ENCODE results near the gene PLOD1.
"Not testable (repeated sequence)": the region's sequence is repeated elsewhere in the genome, so short reads cannot be mapped to it uniquely, and the experiment has no call there.

The PLOD1 gene

DNA sequence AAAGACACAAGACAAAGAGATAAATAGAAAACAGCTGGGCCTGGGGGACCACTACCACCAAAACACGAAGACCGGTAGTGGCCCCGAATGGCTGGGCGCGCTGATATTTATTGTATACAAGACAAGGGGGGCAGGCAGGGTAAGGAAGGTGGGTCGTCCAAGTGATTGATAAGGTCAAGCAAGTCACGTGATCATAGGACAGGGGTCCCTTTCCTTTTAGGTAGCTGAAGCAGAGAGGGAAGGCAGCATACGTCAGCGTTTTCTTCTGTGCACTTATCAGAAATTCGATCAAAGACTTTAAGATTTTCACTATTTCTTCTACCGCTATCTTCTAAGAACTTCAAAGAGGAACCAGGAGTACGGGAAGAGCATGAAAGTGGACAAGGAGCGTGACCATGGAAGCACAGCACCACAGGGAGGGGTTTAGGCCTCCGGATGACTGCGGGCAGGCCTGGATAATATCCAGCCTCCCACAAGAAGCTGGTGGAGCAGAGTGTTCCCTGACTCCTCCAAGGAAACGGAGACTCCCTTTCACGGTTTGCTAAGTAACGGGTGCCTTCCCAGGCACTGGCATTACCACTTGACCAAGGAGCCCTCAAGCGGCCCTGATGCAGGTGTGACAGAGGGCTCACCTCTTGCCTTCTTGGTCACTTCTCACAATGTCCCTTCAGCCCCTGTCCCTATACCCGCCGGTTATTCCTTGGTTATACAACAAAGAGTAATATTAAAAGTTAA lies 21.9 kb upstream of the PLOD1 start:
- not testable (repeated sequence) for DNase-seq

DNA sequence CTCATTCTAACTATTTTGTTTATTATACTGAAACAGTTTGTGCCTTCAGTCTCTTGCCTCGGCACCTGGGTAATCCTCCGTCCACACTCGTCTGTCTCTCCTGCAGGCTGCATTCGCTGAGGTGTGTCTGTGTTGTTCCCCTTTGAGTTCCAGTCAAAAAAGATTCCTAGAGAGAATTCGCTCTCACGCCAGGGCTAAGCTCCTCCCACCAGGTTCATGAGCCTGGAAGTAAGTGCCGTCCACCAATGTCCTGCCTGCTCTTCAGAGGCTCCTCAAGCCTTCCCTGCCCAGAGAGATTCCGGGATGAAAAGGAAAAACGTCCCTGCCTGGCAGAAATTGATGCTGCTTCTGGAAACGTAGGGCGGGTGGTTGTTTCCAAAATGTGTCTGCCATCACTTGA lies 21.2 kb upstream of the PLOD1 start:
- no peak for DNase-seq

DNA sequence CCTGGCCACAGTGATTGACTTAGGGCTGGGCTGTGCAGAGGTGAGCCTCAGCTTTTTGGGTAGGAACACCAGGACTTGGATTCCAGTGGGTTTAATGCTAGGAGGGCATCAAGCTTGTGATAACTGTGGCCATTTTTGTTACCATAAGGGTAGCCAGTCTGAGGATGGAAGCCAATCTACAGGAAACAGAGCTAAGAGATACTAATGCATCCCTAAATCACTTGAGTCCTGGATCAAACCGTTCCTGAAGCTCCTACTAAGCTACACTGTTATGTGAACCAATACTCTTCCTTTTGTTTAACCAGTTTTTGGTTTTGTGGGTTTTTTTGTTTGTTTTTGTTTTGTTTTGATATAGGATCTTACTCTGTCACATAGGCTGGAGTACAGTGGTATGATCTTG lies 20.5 kb upstream of the PLOD1 start:
- DNase-seq, result no peak

DNA sequence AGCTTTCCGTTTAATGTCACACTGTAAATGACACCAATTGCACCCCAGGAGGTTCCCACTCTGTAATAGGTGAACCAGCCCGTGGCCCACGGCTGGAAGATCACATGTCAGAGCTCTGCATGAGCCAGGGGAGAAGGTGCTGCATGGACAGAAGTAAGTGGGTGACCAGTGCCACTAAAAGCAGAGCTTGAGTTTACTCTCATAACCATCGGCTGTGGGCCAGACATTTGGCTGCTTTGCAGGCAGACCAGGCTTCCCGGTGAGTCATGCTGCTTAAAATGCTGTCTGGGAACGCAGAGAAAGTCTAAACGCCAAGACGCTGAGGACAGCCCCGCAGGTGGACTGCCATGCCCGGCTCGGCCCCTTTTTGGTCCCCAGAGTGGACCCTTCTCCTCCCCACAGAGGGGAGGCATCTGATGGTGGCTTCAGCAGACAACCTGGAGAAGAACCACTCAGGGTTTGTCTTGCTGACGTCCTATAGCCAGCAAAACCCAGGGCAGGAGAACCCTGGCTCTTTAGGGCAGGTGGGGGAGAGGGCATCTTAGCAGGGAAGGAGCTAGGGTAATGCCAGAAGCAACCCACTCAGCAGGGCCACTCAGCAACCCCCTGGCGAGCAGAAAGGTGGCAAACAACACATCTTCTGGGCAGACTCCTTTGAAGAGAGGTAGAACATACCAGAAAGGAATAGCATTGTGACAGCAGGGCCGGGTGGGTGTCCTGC lies 15.6 kb upstream of the PLOD1 start:
- no peak for DNase-seq

DNA sequence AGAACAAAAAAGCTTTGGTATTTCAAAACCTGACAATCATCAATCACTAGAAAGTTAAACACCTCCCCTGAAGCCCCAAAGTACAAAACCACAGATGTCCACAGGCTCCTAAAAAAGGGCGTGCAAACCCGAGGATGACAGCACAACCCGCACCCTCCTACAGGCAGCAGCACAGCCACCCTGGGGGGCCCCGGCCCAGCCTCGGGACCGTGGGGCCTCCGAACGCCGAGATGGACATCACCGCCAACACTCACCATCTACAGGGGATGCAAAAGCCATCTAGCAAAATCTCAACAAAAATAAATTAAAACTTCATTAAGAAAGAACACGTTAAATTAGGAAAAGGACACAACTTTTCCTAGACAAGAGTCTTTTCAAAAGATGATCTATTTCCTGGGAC lies 14.9 kb upstream of the PLOD1 start:
- DNase-seq, result no peak

DNA sequence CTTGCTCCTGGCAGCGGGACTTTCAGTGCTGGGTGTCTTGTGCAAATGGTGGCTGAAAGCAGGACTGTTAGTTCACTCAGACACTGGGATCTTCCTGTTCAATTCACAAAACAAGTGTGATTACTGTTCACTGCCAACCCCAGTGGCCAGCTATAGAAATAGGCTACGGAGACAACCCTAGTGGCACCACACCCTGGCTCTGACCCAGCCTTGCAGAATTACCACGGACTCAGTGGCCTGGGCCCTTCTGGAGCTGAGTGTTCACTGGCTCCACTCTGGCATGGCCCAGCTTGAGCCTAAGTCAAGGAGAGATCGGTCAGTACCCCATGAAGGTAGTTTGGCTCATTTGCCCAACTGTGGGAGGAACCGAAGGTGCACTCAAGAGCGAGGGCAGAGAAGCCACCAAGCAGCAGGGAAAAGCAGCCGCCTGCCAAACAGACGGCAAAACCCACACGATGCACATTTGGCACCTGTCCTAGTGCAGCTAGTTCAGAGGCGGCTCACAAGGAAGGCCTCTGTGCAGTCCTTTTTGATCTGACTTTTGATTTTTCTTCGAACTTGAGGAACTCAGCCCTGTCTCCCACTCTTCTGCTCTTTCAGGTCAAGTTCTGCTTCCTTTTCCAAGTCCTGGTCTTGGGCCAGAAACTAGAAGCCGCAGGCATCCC lies 14.1 kb upstream of the PLOD1 start:
- DNase-seq, result no peak

DNA sequence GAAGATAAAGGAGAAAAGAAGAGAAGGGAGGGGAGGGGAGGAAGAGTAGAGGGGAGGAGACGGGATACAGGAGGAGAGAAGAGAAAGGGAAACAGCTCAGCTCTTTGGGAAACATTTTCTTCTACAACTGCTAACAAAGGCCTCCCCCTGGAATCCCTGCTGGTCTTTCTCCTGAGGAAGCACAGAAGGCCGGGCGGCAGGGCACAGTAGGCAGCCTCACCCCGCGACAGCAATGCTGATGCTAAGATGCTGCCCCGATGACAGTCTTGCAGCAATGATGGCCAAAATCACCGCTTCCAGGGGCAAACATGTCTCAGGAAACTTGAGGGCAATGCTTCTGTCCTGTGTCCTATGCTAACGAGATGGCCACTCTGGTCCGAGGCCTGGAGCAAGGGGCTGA lies 13.5 kb upstream of the PLOD1 start:
- no peak for DNase-seq

DNA sequence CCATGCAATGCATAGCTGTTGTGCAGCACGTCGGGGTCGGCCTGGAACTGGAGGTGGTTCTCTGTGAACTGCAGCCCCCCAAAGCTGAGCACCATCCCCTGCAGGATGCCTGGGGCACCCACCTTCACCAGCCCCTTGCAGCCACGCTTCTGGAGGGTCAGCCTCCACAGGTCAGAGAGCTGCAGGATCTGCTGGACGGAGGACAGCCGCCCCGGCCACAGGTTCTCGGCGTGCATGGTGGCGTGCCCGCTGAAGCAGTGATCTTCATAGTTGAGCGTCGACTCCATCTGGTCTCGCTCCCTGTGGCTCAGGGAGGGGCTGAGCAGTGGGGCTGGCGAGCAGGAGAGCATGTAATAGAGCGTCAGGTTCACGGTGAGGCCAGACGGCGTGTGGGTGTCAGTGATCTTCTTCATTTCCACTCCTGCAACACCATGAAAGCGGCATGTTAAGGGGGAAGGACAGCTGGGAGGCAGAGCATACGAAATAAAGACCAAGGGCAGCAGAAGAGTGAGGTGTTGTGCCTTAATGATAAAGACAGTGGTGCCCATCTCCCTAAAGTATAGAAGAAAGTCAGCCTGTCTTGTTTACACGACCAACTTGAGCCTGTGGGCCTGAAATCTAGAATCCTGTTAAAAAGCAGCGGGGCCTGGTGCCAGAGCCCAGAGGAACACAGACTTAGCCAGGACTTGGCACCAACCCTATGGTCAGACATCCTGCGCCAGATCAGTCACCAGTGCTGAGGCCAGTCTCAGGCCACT lies 11.3 kb upstream of the PLOD1 start:
- DNase-seq, result no peak

DNA sequence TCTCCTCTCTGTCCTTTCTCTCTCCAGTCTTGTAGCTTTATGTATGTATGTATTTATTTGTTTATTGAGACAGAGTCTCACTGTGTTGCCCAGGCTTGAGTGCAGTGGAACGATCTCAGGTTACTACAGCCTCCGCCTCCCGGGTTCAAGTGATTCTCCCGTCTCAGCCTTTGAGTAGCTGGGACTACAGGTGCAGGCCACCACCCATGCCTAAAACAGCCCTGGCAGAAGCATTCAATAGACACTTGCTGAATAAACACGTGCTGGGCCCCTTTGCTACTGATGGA lies 10.7 kb upstream of the PLOD1 start:
- no peak for DNase-seq

DNA sequence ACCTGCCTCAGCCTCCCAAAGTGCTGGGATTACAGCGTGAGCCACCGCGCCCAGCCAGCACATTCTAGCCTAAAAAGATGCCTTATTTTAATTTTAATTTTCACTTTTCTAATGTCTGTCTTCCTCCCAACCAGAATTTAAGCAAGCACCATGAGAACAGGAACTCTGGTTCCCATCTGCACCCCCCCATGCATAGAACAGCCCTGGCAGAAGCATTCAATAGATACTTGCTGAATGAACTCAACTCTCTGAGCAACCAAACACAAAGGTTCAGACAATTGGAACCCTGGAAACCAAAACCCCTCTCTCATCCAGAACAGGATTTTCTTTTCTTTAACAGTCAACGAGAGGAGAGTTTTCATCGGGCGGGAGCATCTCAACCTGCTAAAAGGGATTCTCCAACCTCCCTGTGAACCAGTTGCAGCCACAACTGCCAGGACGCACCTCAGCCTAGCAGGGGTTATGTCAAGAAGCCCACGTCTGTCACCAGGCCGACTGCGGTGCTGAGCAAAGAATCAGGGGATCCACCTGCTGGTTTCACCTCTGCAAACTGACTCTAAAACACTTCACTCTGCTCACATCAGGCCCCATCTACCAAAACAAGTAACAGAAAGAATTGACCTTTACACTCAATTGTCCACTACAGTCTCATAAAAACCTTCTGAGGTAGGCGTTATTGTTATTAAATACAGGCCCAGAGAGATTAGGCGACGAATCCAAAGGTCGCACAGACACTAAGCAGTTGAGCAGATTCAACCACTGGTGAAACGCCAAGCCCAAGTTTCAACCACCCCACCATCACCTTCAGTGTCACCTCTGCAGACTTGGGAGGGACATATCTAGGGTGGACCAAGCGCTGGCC lies 10.0 kb upstream of the PLOD1 start:
- DNase-seq, result no peak

DNA sequence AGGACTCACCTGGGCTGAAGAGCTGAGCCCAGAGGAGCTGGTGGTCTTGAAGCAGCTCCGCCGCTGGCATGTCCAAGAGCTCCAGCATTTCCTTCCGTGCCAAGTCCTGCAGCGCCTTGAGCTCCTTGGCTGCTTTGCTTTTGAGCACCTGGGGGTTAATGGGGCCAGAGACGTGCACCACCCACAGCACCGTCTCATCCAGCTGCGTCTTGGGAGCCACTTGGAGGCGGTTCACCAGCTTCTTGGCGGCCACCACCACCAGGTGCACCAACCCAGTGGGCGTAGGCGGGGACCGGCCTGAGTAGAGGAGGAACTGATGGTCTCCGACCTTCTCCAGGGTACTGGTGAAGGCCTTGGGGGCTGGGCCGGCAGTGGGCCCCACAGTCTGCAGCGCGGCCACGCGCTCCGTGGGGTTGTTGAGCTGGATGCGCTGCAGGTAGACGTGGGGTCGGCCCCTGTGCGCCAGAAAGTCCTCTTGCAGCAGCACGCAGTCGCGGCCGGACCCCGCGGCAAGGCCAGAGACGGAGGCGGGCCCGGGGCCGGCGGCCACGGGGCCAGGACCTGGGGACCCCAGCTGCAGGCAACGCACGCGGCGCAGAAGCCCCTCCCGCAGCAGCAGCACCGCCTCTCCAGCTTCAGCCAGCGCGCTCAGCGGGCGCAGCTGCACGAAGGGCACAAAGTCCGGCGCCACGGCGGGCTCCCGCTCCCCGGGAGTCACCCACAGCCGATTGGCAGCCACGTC lies 9.2 kb upstream of the PLOD1 start:
- not testable (repeated sequence) for DNase-seq

DNA sequence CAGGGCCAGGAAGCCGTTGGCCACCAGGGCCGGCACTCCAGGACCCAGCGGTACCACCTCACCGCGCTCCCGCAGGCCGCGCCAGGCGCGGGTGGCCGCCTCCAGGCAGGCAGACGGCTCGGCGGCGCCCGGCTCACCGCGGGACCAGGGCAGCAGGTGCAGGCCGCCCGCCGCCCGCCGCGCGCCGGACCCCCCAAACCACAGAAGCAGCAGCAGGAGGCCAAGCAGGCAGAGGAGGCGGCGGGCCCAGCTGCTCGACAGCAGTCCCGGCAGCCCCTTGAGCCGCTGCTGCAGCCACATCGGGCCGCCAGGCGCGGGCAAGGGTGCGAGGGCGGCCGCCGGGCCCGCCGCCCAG lies 8.6 kb upstream of the PLOD1 start:
- DNase-seq, result no peak

DNA sequence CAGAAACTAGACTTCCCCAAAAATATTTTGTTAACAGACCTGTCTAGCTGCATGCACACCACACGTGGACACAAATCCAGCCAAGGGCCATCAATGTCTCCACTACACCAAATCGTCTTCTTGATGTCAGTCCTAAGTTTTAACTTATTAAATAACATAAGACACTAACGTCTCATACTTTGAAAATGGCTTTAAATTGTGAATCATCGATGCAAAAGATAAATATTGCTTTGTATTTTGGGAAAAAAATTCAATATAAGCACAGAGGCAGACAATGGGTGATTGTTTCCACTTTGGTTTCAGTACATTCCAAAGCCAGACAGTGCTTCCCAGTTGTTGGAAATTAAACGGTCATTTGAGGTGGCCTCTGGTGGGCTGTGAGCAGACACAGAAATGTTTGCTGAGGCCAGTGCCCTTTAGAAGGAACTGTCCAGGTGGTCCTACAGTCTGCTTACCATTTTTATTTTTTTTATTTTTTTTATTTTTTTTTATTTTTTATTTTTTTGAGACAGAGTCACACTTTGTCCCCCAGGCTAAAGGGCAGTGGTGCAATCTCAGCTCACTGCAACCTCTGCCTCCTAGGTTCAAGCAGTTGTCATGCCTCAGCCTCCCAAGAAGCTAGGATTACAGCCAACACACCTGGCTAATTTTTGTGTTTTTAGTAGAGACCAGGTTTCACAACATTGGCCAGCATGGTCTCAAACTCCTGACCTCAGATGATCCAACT lies 6.5 kb upstream of the PLOD1 start:
- no peak for DNase-seq

DNA sequence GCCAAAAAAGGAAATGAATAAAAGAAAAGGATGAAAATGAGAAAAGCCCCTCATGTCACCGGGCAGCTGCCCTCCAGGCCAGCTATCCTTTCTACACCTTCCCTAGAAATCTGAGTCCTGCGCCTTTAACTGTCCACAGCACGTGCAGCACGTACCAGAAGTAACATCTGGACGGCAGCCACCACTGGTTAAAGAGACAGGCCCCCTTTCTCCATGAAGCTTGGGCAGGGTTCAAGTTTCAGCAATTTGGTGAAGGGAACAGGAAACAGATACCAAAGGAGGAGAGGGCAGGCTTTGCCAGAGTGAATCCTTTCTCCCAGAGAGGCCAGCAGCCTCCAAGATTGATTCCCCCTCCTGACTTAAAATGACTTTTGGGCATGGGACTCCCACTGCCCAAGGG lies 4.7 kb upstream of the PLOD1 start:
- no peak for DNase-seq

DNA sequence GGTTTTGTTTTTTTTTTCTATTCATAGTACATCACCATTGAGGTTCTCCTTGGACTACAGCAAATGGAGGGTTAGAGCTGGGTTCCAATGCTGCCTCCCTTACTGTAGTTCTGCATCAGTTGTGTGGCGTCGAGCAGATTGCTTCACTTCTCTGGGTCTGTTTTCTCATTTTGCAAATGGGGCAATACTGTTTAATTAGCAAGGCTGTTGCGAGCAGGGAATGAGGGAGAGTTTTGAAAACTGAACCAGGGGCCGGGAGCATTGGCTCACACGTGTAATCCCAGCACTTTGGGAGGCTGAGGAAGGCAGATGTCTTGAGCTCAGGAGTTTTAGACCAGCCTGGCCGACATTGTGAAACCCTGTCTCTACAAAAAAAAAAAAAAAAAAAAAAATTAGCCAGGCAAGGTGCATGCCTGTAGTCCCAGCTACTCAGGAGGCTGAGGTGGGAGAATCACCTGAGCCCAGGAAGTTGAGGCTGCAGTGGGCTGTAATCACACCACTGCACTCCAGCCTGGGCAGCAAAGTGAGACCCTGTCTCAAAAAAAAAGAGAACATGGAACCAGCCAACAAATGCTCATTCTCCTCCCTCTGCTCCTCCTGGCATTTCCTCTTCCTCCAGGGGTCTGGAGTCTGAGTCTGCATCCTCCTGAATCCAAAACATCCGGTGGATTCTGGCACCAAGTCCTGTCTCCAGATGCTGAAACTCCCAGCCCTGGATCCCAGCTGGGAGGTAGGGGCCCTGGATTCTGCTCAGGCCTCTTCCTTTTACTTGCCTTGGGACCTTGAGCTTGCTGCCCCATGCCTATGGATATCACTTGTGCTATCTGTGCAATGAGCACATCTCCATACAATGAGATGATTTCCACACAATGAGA lies 3.7 kb upstream of the PLOD1 start:
- DNase-seq, result no peak

DNA sequence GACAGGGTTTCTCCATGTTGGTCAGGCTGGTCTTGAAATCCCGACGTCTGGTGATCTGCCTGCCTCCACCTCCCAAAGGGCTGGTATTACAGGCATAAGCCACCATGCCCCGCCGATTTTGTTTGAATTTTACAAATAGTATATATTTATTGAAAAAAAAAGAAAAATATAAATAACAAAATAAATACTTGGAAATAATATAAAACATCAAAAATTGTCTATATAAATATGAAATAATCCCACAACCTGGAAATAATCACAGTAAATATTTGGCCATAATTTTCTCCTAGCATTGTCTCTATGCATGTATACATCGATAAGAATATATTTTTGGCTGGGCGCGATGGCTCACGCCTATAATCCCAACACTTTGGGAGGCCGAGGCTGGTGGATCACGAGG lies 2.7 kb upstream of the PLOD1 start:
- DNase-seq, result no peak

DNA sequence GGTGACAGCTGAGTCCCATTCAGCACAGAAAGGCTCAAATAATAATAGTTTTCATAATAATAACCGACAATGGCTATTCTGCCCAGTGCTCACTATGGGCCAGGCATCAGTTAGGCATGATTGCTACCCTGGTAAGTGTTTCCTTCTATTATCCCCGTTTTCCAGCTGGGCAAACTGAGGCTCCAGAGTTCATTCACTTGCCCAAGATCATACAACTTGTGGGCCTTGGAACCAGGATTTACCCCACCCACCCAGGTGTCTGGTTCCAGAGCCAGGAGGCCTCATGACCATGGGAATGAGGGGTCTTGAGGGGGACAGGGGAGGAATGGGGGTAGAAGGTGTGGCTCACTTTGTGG lies 518 bp downstream of the PLOD1 start:
- no peak for DNase-seq

DNA sequence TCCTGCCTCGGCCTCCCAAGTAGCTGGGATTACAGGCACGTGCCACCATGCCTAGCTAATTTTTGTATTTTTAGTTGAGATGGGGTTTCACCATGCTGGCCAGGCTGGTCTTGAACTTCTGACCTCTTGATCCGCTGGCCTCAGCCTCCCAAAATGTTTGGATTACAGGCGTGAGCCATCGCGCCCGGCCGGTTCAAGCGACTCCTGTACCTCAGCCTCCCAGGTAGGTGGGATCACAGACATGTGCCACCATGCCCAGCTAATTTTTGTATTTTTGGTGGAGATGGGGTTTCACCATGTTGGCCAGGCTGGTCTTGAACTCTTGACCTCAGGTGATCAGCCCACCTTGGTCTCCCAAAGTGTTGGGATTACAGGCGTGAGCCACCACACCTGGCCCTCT lies 1.2 kb downstream of the PLOD1 start:
- DNase-seq, result not testable (repeated sequence)

DNA sequence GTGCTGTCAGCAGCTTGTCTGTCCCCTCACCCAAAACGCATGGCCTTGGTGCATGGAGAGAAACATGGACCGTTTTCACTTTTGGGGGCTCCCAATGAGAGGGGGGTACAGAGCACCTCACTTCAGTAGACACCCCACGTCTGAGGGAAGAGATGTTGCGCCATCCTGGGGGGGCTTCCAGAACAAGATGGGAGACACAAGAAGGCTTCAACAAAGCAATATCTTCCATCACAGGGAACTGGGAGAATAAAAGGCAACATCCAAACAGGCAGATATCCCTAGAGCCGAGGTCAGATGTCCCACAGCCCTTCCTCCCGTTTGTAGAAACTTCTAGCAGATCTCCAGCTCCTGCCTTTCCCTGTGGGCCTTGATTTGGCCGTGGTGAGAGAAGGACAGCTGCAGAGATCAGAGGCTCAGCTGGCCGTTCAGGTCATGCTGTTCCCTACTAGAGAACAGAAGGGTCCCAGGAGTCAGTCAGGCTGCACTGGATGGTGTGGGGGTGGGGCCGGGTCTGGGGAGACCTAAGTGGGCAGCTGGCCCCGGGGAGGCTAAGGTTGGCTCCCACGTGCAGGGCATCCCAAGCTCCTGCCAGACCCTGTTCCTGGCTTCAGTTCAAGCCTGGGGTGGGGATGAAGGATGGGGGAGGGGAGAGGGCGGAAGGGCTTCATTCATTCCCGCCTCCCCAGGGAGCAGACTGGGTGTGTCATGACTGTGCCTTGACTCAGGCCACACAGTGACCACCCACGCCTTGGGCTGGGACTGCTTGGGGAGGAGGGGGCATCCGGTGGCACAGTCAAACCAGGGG lies 4.4 kb downstream of the PLOD1 start:
- no peak for DNase-seq

DNA sequence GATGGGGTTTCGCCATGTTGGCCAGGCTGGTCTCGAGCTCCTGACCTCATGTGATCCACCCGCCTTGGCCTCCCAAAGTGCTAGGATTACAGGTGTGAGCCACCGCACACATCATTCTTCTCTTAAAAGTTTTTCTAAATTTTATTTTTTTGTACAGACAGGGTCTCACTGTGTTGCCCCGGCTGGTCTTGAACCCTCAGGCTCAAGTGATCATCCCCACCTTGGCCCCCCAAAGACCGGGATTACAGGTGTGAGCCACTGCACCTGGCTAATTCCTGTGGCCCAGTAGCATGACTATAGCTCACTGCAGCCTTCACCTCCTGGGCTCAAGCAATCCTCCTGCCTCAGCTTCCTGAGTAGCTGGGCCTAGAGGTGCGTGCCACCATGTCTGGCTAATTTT lies 5.3 kb downstream of the PLOD1 start:
- DNase-seq, result not testable (repeated sequence)
